RWPE2 (cell line): ENCODE data around the gene FBXL17.

Source experiments
- ATAC-seq: fragments of 200-7000 bp; cut with Tn5 transposase; 3 replicates; pipeline ENCODE4 v1.9.1; 2021; ENCODE audit warnings: low read depth
- DNase-seq: peaks from one replicate; pipeline ENCODE4 v3.0.0-alpha.2; 2020; ENCODE audit warnings: low spot score
- H3K27ac ChIP-seq: fragments of 450-650 bp; 2 replicates; pipeline ENCODE4 v1.5.1; 2017; ENCODE audit warnings: mild to moderate bottlenecking; ENCODE audit not compliant: poor library complexity, severe bottlenecking
- H3K27me3 ChIP-seq: fragments of 250-450 bp; sonication (Bioruptor Pico); 2 replicates; pipeline ENCODE4 v1.5.1; 2021; ENCODE audit warnings: mild to moderate bottlenecking, moderate library complexity; ENCODE audit not compliant: insufficient read depth, poor library complexity, severe bottlenecking
- H3K36me3 ChIP-seq: fragments of 250-450 bp; sonication (Bioruptor Pico); 2 replicates; pipeline ENCODE4 v1.5.1; 2020; ENCODE audit warnings: low read depth, mild to moderate bottlenecking, moderate library complexity
- H3K4me1 ChIP-seq: fragments of 250-450 bp; sonication (Bioruptor Pico); 2 replicates; pipeline ENCODE4 v1.5.1; 2021; ENCODE audit warnings: mild to moderate bottlenecking, moderate library complexity; ENCODE audit not compliant: insufficient read depth, poor library complexity, severe bottlenecking
- H3K4me3 ChIP-seq: fragments of 250-450 bp; sonication (Bioruptor Pico); 2 replicates; pipeline ENCODE4 v1.5.1; 2021; ENCODE audit warnings: mild to moderate bottlenecking, moderate library complexity; ENCODE audit not compliant: severe bottlenecking
- H3K9me3 ChIP-seq: fragments of 250-450 bp; sonication (Bioruptor Pico); 2 replicates; pipeline ENCODE4 v1.5.1; 2021; ENCODE audit warnings: mild to moderate bottlenecking, moderate library complexity; ENCODE audit not compliant: severe bottlenecking
- TF ChIP-seq, protein P1 (sequence below): fragments of 450-650 bp; IDR thresholded peaks from one replicate; pipeline ENCODE4 v1.5.1; 2017; ENCODE audit warnings: mild to moderate bottlenecking, moderate library complexity; ENCODE audit not compliant: poor library complexity, severe bottlenecking

Gene FBXL17

DNA sequence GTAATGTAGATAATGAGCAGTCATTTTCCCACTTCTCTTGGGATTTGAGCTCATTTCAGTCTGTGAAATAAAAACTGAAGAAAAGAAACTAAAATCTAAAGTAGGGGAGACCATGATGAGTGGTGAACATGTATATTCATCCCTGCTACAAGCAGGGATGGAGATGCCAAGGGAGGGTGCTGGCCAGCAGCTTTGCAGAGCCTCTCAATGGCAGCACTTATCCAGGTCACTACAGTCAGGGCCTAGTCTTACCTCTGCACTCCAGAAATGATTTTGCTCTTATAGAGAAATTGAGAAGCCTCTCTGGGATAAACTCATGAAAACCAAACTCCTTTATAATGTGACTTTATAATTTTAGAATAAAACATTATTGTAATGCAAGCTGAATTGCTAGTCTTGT lies 317.6 kb downstream of the FBXL17 start:
- Histone ChIP-seq H3K4me1 (peaks cover 3% of the 10 kb centered on the region), H3K4me3 (no peak overlapping the region), H3K9me3 (no peaks in the 10 kb centered on the region), H3K27ac (no peak overlapping the region), H3K36me3 (no peaks in the 10 kb centered on the region), H3K27me3 (no peaks in the 10 kb centered on the region)
- TF ChIP-seq, protein P1, sequence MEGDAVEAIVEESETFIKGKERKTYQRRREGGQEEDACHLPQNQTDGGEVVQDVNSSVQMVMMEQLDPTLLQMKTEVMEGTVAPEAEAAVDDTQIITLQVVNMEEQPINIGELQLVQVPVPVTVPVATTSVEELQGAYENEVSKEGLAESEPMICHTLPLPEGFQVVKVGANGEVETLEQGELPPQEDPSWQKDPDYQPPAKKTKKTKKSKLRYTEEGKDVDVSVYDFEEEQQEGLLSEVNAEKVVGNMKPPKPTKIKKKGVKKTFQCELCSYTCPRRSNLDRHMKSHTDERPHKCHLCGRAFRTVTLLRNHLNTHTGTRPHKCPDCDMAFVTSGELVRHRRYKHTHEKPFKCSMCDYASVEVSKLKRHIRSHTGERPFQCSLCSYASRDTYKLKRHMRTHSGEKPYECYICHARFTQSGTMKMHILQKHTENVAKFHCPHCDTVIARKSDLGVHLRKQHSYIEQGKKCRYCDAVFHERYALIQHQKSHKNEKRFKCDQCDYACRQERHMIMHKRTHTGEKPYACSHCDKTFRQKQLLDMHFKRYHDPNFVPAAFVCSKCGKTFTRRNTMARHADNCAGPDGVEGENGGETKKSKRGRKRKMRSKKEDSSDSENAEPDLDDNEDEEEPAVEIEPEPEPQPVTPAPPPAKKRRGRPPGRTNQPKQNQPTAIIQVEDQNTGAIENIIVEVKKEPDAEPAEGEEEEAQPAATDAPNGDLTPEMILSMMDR = no peak
- no peak for ATAC-seq
- DNase-seq = no peak

DNA sequence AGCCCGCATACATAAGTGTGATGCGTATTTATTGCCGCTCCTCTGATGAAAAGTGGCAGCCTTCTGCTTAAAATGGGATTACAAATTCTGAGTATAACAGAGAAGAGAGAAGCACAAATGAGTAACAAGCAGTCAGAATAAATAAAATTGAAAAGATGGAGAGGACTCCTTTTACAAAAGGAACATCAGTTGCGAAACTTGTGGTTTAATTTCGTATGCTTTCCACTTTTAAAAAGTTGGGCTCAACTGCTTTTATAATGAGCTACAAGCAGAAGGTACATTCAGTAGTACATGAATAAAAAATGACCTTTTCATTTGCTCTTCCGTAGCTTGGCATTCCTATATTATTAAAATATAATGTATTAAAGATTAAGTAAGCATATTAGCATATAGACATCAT lies 320.0 kb downstream of the FBXL17 start:
- H3K27ac ChIP-seq = no peak overlapping the region
- no peaks in the 10 kb centered on the region for H3K27me3 ChIP-seq
- H3K4me1 ChIP-seq = peaks cover 3% of the 10 kb centered on the region
- no peak for ATAC-seq
- TF ChIP-seq, protein P1 = no peak
- H3K9me3 ChIP-seq = no peaks in the 10 kb centered on the region
- H3K36me3 ChIP-seq = no peaks in the 10 kb centered on the region
- DNase-seq = no peak
- no peak overlapping the region for H3K4me3 ChIP-seq

DNA sequence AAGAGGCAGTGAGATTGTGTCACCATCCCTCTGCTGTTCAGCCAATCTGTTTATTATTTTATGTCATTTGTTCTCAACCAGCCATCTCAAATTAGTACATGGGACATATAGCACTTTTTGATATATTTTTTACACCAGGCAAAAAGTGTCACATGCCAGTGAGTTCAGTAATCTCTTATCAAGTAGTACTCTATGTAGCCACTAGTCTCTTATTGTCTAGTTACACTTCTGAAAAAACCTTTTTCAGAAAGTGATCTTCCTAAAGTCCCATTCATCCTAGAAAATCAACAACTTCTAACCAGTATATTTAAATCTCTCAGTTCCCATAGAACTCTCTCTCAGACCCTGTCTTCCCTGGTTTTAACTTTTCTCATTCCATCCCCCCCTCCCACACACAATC lies 321.6 kb downstream of the FBXL17 start:
- no peak overlapping the region for H3K4me3 ChIP-seq
- H3K36me3 ChIP-seq = no peaks in the 10 kb centered on the region
- no peaks in the 10 kb centered on the region for H3K9me3 ChIP-seq
- no peak for DNase-seq
- no peaks in the 10 kb centered on the region for H3K27me3 ChIP-seq
- ATAC-seq = no peak
- peaks cover 3% of the 10 kb centered on the region for H3K4me1 ChIP-seq
- H3K27ac ChIP-seq = no peak overlapping the region
- TF ChIP-seq, protein P1 = no peak

- Histone ChIP-seq H3K27me3 (no peaks in the 10 kb centered on the region), H3K9me3 (no peaks in the 10 kb centered on the region), H3K36me3 (no peaks in the 10 kb centered on the region), H3K4me3 (no peak overlapping the region), H3K27ac (no peak overlapping the region), H3K4me1 (peaks cover 3% of the 10 kb centered on the region)
- TF ChIP-seq, protein P1 = no peak
- DNase-seq (no peak), ATAC-seq (peak; percentile 23; the same call in 2 of the 3 replicates)
Observed at GRCh38 chr5:108059334-108059733, 322.6 kb downstream of the FBXL17 start.

DNA sequence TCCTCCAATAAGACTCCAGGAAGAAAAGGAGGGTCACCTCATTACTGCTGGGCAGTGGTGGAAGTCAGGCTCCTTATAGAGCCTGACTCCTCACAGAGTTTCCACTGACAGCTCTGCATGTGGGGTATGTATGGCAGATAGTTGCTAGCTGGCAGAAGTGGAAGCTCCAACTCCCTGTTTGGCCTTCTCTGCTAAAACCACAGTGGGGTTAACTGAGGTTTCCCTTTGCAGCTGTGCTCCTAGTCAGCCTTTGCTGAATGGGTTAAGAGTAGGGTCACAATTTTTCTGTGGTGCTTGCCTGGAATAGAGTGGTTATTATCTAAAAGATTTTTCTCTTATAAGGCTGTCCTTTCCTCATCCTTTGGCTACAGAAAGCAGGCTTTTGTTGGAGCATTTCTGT lies 327.5 kb downstream of the FBXL17 start:
- ATAC-seq = no peak
- Histone ChIP-seq H3K9me3 (no peaks in the 10 kb centered on the region), H3K4me3 (no peak overlapping the region), H3K27me3 (no peaks in the 10 kb centered on the region), H3K4me1 (no peaks in the 10 kb centered on the region), H3K36me3 (no peaks in the 10 kb centered on the region), H3K27ac (no peak overlapping the region)
- no peak for DNase-seq
- TF ChIP-seq, protein P1 = no peak
